RWPE1 (cell line): ENCODE results near the gene PLA2G2E.

Experiments used
- CTCF ChIA-PET: fragments of 350-600 bp; sonication (Branson Sonifier 250); formaldehyde crosslinking; extraction: SDS; loops from one replicate; lab custom pipeline; 2021; lab: Yijun Ruan, JAX
- POLR2A ChIA-PET: fragments of 400-600 bp; formaldehyde crosslinking; extraction: SDS; loops from one replicate; lab custom pipeline; 2020; ENCODE audit warnings: antibody characterized with exemption; ENCODE audit not compliant: low non-redundant PET; lab: Yijun Ruan, JAX
- DNase-seq: peaks from one replicate; pipeline ENCODE4 v3.0.0; 2012; ENCODE audit warnings: low spot score
- H3K27ac ChIP-seq: fragments of 450-650 bp; 2 replicates; pipeline ENCODE4 v1.5.1; 2017
- TF ChIP-seq, protein P1 (sequence below): fragments of 450-650 bp; conservative IDR thresholded peaks from 2 replicates; pipeline ENCODE4 v1.5.1; 2017; ENCODE audit warnings: low read depth, mild to moderate bottlenecking

The PLA2G2E gene

DNA sequence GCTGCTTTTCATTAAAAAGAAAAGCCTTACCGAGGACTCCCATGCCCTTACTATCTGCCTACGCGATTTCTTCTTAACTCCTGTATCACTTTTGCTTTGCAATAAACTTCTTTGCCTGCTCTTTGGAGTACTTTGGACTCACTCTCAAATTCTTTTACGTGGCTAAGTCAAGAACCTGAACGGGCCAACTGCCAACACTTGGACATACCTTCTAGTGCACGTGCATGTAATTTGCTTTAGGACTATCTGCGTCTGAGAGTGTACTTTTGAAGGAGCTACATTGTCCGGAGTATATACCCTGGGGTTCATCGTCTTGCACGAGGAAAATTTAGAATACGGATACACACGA is 44.8 kb downstream of the PLA2G2E start:
- ChIA-PET POLR2A (interaction anchor here (0.9 kb wide), 1 partner anchor 31 kb away, joined by 3 read pairs; no protein-coding TSS in a partner anchor), CTCF (no interaction called here)
- TF ChIP-seq, protein P1, sequence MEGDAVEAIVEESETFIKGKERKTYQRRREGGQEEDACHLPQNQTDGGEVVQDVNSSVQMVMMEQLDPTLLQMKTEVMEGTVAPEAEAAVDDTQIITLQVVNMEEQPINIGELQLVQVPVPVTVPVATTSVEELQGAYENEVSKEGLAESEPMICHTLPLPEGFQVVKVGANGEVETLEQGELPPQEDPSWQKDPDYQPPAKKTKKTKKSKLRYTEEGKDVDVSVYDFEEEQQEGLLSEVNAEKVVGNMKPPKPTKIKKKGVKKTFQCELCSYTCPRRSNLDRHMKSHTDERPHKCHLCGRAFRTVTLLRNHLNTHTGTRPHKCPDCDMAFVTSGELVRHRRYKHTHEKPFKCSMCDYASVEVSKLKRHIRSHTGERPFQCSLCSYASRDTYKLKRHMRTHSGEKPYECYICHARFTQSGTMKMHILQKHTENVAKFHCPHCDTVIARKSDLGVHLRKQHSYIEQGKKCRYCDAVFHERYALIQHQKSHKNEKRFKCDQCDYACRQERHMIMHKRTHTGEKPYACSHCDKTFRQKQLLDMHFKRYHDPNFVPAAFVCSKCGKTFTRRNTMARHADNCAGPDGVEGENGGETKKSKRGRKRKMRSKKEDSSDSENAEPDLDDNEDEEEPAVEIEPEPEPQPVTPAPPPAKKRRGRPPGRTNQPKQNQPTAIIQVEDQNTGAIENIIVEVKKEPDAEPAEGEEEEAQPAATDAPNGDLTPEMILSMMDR, result no peak
- no peak overlapping the region for H3K27ac ChIP-seq
- no peak for DNase-seq

DNA sequence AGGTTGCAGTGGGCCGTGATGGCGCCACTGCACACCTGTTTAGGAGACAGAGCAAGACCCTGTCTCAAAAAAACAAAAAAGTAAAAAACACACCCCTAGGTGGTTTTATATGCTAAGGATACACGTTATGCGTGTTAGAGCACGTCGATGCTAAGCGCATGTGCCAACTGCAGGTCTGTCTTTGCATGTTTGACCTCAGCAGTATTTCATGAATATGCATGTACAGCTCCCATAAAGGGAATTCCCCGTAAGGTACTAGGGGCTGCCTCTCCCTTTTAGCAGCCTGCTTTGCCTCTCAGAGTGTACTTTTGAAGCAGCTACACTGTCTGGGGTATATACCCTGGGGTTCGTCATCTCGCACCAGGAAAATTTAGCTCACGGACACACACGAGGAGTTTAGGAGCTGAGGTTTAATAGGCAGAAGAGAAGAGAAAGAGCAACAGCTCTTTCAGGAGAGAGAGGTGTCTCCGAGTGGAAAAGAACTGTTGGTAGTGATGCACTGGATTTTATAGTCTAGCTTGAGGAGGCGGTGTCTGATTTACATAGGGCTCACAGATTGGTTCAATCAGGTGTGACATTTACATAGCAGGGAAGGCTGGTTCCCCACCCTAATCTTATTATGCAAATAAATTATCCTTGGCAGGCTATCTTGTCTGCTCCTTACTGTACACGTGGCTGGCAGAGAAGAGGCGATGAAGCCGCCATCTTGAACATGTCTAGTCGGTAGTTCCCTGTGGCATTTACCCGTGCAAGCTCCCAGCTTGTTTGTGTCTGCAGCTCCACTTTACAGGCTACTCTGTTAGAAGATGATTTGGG is 45.4 kb downstream of the PLA2G2E start:
- POLR2A ChIA-PET, result interaction anchor here (0.9 kb wide), 1 partner anchor 31 kb away, joined by 3 read pairs; no protein-coding TSS in a partner anchor

DNA sequence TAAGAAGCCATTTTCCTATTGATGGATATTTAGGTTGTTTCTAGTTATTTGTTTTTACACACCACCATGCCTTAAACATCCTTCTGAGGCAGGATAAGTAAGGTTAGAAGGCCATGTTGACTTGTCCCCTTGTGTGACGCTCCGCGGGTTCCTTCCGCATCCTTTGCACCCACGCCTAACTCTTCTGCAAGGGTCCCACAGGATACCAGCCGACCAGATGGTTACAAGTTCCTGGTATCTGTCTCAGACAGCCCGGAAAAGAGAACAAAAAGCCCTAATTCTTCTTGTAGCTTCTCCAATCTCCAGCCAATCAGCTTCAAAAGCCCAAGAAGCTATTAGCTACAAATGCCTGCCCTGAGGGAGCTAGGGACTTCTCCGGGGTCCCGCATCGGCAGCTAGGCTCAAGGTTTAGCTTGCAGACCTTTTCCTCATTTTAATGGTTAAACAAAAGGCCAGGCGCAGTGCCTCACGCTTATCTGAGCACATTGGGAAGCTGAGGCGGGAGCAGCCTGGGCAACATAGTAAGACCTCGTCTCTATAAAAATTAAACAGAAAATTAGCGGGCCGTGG is 46.2 kb downstream of the PLA2G2E start:
- no peak for DNase-seq
- ChIA-PET POLR2A (no interaction called here), CTCF (no interaction called here)
- H3K27ac ChIP-seq, result no peak overlapping the region
- TF ChIP-seq, protein P1, result no peak

More for the DNA sequence above, 45.4 kb downstream of the PLA2G2E start:
- H3K27ac ChIP-seq, result no peak overlapping the region
- DNase-seq, result peak; percentile 31
- TF ChIP-seq, protein P1, result no peak
- CTCF ChIA-PET, result no interaction called here

DNA sequence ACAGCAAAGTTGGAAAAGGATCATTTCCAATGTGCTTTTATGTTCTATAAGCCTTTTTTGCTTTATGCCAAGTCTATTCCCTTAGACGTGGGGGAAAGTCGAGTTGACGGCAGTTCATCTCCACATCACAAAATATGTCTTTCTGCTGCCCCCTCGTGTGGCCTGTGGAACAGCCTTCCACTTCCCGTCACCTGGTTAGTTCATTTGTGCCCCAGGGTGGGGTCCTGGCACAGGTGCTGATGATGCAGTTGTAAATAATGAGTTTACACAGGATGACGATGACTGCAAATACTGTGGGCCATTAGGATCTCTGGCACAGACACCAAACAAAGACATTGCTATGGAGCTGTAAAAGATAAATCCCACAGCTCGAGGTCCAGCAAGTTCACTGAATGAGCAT is 51.2 kb downstream of the PLA2G2E start:
- TF ChIP-seq, protein P1, result no peak
- no peak overlapping the region for H3K27ac ChIP-seq
- POLR2A ChIA-PET, result no interaction called here
- CTCF ChIA-PET, result no interaction called here
- DNase-seq, result peak; percentile 31
